ENCODE data around the gene SNX18. TPM values are rescaled to one million over a fixed set of nuclear protein-coding genes. Genes with fewer than 3 reads are reported as not detected.

SNX18 gene
- polyA plus RNA-seq, 1 of the 3 experiments (the other 2 are of a cell fraction): 4.6 TPM

GRCh38 chr5:54593779-54594178 is 76.2 kb downstream of the SNX18 start:
- no peaks in the 10 kb centered on the region for H3K4me1 ChIP-seq (ENCODE audit: control insufficient read depth in 1 of 2, insufficient read depth in 2 of 2, low read depth in 1 of 2, low read length in 1 of 2)
- no peaks in the 10 kb centered on the region for H3K9me3 ChIP-seq
- POLR2A ChIA-PET: no interaction called here
- no peak overlapping the region for H2AFZ ChIP-seq (ENCODE audit: low read depth)
- H3K27me3 ChIP-seq (ENCODE audit: insufficient read depth): no peaks in the 10 kb centered on the region
- H3K9me2 ChIP-seq: no peaks in the 10 kb centered on the region
- H3F3A ChIP-seq (replicated peaks; ENCODE audit: insufficient read depth): no peaks in the 10 kb centered on the region
- no peaks in the 10 kb centered on the region for H3K79me2 ChIP-seq (ENCODE audit: insufficient read depth)
- no peak overlapping the region for H3K4me2 ChIP-seq
- no peak overlapping the region for H3K4me3 ChIP-seq (ENCODE audit: low read depth in 2 of 2, low read length in 1 of 2)
- no peak for DNase-seq
- CTCF ChIA-PET: no interaction called here
- no peaks in the 10 kb centered on the region for H3K36me3 ChIP-seq (replicated peaks in 1 of 2; ENCODE audit: control insufficient read depth in 1 of 2, insufficient read depth in 2 of 2, low read length in 1 of 2)
- no peak overlapping the region for H3K27ac ChIP-seq (ENCODE audit: low read depth in 2 of 2, low read length in 1 of 2)
- TF ChIP-seq RCOR1 (IDR thresholded peaks at IDR 0.05; ENCODE audit: low read length): no peak
- TF ChIP-seq GABPA (IDR thresholded peaks at IDR 0.05; ENCODE audit: low read depth): no peak
- no peak for TF ChIP-seq FOSL2 (IDR thresholded peaks at IDR 0.05; ENCODE audit: borderline replicate concordance, low read depth)
- TF ChIP-seq, protein P1, sequence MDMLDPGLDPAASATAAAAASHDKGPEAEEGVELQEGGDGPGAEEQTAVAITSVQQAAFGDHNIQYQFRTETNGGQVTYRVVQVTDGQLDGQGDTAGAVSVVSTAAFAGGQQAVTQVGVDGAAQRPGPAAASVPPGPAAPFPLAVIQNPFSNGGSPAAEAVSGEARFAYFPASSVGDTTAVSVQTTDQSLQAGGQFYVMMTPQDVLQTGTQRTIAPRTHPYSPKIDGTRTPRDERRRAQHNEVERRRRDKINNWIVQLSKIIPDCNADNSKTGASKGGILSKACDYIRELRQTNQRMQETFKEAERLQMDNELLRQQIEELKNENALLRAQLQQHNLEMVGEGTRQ (IDR thresholded peaks at IDR 0.05; ENCODE audit: borderline replicate concordance, low read depth, low read length): no peak
- no peak for TF ChIP-seq TAF1 (IDR thresholded peaks at IDR 0.05; ENCODE audit: borderline replicate concordance, low read depth, low read length)
- TF ChIP-seq YY1 (IDR thresholded peaks at IDR 0.05; ENCODE audit: low read depth): no peak
- TF ChIP-seq, protein P2, sequence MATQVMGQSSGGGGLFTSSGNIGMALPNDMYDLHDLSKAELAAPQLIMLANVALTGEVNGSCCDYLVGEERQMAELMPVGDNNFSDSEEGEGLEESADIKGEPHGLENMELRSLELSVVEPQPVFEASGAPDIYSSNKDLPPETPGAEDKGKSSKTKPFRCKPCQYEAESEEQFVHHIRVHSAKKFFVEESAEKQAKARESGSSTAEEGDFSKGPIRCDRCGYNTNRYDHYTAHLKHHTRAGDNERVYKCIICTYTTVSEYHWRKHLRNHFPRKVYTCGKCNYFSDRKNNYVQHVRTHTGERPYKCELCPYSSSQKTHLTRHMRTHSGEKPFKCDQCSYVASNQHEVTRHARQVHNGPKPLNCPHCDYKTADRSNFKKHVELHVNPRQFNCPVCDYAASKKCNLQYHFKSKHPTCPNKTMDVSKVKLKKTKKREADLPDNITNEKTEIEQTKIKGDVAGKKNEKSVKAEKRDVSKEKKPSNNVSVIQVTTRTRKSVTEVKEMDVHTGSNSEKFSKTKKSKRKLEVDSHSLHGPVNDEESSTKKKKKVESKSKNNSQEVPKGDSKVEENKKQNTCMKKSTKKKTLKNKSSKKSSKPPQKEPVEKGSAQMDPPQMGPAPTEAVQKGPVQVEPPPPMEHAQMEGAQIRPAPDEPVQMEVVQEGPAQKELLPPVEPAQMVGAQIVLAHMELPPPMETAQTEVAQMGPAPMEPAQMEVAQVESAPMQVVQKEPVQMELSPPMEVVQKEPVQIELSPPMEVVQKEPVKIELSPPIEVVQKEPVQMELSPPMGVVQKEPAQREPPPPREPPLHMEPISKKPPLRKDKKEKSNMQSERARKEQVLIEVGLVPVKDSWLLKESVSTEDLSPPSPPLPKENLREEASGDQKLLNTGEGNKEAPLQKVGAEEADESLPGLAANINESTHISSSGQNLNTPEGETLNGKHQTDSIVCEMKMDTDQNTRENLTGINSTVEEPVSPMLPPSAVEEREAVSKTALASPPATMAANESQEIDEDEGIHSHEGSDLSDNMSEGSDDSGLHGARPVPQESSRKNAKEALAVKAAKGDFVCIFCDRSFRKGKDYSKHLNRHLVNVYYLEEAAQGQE (IDR thresholded peaks at IDR 0.05; ENCODE audit: low read depth, low read length): no peak
- TF ChIP-seq POLR2AphosphoS5 (IDR thresholded peaks at IDR 0.05; ENCODE audit: low read depth, low read length): no peak
- TF ChIP-seq GATA2 (CRISPR knock-in tag; IDR thresholded peaks at IDR 0.05): no peak
- no peak for TF ChIP-seq ZBTB33 (IDR thresholded peaks at IDR 0.05; ENCODE audit: borderline replicate concordance, low read depth)
- TF ChIP-seq CHD2 (IDR thresholded peaks at IDR 0.05; ENCODE audit: low read length, partially characterized antibody): no peak
- TF ChIP-seq EP300 (IDR thresholded peaks at IDR 0.05; ENCODE audit: borderline replicate concordance in 1 of 2, low read depth in 1 of 2, low read length in 1 of 2): no peak
- no peaks in the 10 kb centered on the region for H4K20me1 ChIP-seq (ENCODE audit: insufficient read depth)
- no peak overlapping the region for H3K9ac ChIP-seq
